Endothelial cell of umbilical vein (primary cell): ENCODE measurements around the gene RPL37A. TPM values are rescaled to one million over a fixed set of nuclear protein-coding genes. Genes with fewer than 3 reads are reported as not detected.

Experiments used
- BruUV-seq: library from RNA; stranded (reverse); fragments of 400-500 nt; replicated peaks from 2 replicates; lab custom pipeline; 2021; lab: Mats Ljungman, UMichigan
- CTCF ChIA-PET: fragments of 300-600, 350-600 bp; sonication (Branson Sonifier 250); formaldehyde crosslinking; loops from one replicate; lab custom pipeline; 2021; ENCODE audit warnings: antibody characterized with exemption, inconsistent platforms; lab: Charles Lee
- POLR2A ChIA-PET: fragments of 300-600, 350-600 bp; sonication (Branson Sonifier 250); formaldehyde crosslinking; loops from one replicate; lab custom pipeline; 2021; ENCODE audit warnings: antibody characterized with exemption, inconsistent platforms; lab: Charles Lee
- DNase-seq: peaks from one replicate; pipeline ENCODE4 v3.0.0-alpha.2; 2011; ENCODE audit warnings: low read depth, low spot score
- FAIRE-seq: peaks from 2 replicates; lab custom pipeline; 2011; peaks lifted over from hg19 to GRCh38; lab: Jason Lieb, UNC
- H2AFZ ChIP-seq: 2 replicates; pipeline ENCODE4 v1.6.0; 2012; ENCODE audit warnings: low read depth, low read length, control low read depth, inconsistent platforms
- H3K27ac ChIP-seq: 2 replicates; pipeline ENCODE4 v1.5.1; 2011; ENCODE audit warnings: low read depth, mild to moderate bottlenecking, control low read depth, low read length, moderate library complexity; ENCODE audit not compliant: insufficient read depth
- H3K27me3 ChIP-seq, 2 experiments: 2 replicates each; pipeline versions ENCODE4 v1.6.0 to v1.6.1; 2011; ENCODE audit warnings: low read length in 2 of 2, mixed read lengths in 1 of 2; ENCODE audit not compliant: control insufficient read depth in 2 of 2, insufficient read depth in 2 of 2
- H3K36me3 ChIP-seq, 2 experiments: 2 replicates in 1 of 2; 3 replicates in 1 of 2; pipeline ENCODE4 v1.5.1; 2011; ENCODE audit warnings: low read length in 2 of 2, mild to moderate bottlenecking in 1 of 2, moderate library complexity in 1 of 2; ENCODE audit not compliant: control insufficient read depth in 2 of 2, insufficient read depth in 2 of 2; ENCODE audit errors: extremely low read depth in 1 of 2
- H3K4me1 ChIP-seq: 3 replicates; pipeline ENCODE4 v1.5.1; 2011; ENCODE audit warnings: mild to moderate bottlenecking, low read length; ENCODE audit not compliant: control insufficient read depth, insufficient read depth; ENCODE audit errors: extremely low read depth
- H3K4me2 ChIP-seq: 2 replicates; pipeline ENCODE4 v1.6.1; 2011; ENCODE audit warnings: low read length, control low read depth, mixed read lengths; ENCODE audit not compliant: insufficient read depth
- H3K4me3 ChIP-seq, 3 experiments: fragments of 200-600 bp in 1 of 3; sonication (generic), shearing (Covaris generic) in 1 of 3; replicated peaks in 1 of 3; 2 replicates each; pipeline ENCODE4 v1.5.1; 2011 to 2016; ENCODE audit warnings: control low read depth in 3 of 3, low read length in 3 of 3, mild to moderate bottlenecking in 2 of 3, inconsistent platforms in 1 of 3, low read depth in 1 of 3, moderate library complexity in 1 of 3; ENCODE audit not compliant: insufficient read depth in 1 of 3
- H3K79me2 ChIP-seq: 2 replicates; pipeline ENCODE4 v1.6.0; 2012; ENCODE audit warnings: low read length, inconsistent platforms; ENCODE audit not compliant: control insufficient read depth, insufficient read depth
- H3K9ac ChIP-seq: replicated peaks from 2 replicates; pipeline ENCODE3; 2011; ENCODE audit warnings: low read length, control low read depth; ENCODE audit not compliant: insufficient read depth; ENCODE audit errors: extremely low read depth
- H3K9me1 ChIP-seq: replicated peaks from 3 replicates; pipeline ENCODE4 v1.6.0; 2011; ENCODE audit warnings: mild to moderate bottlenecking, low read length; ENCODE audit not compliant: control insufficient read depth, insufficient read depth; ENCODE audit errors: extremely low read depth
- H3K9me3 ChIP-seq: replicated peaks from 2 replicates; pipeline ENCODE4 v1.5.1; 2012; ENCODE audit warnings: low read length, inconsistent platforms; ENCODE audit not compliant: control insufficient read depth, insufficient read depth
- H4K20me1 ChIP-seq: replicated peaks from 2 replicates; pipeline ENCODE3; 2011; ENCODE audit warnings: mild to moderate bottlenecking, low read length; ENCODE audit not compliant: control insufficient read depth, insufficient read depth; ENCODE audit errors: extremely low read depth
- CTCF ChIP-seq, 2 donors: IDR thresholded peaks; 1 replicate in 1 of 2; 2 replicates in 1 of 2; pipeline ENCODE4 v1.5.1; 2011; ENCODE audit warnings: low read length in 2 of 2, mild to moderate bottlenecking in 2 of 2, moderate library complexity in 2 of 2, control low read depth in 1 of 2, inconsistent platforms in 1 of 2, low read depth in 1 of 2; ENCODE audit not compliant: insufficient read depth in 1 of 2; ENCODE audit errors: extremely low read depth in 1 of 2
- EZH2 ChIP-seq: IDR thresholded peaks from 2 replicates; pipeline ENCODE4 v1.6.1; 2012; ENCODE audit warnings: borderline replicate concordance, low read depth, mild to moderate bottlenecking, moderate library complexity, low read length, inconsistent platforms; ENCODE audit not compliant: severe bottlenecking
- JUN ChIP-seq: IDR thresholded peaks from 2 replicates; pipeline ENCODE4 v1.6.1; 2011; ENCODE audit warnings: borderline replicate concordance, low read depth; ENCODE audit not compliant: insufficient read length, insufficient read depth
- MYC ChIP-seq: IDR thresholded peaks from one replicate; pipeline ENCODE4 v1.6.1; 2011; ENCODE audit warnings: mild to moderate bottlenecking, low read depth, low read length
- POLR2A ChIP-seq: IDR thresholded peaks from 2 replicates; pipeline ENCODE4 v1.6.1; 2012; ENCODE audit warnings: low read depth, mild to moderate bottlenecking, control low read depth, low read length
- POLR2AphosphoS5 ChIP-seq: IDR thresholded peaks from 2 replicates; pipeline ENCODE4 v1.6.1; 2012; ENCODE audit warnings: low read depth, mild to moderate bottlenecking, control low read depth, low read length, moderate library complexity; ENCODE audit not compliant: insufficient read depth
- dilution Hi-C: fragments of 300-500 bp; cut with MboI; formaldehyde crosslinking; loops from one replicate; pipeline ENCODE4 v1.15.0; 2019; ENCODE audit warnings: low sequenced_read_pairs; ENCODE audit not compliant: extremely low pct_ligation_motif_present
- intact Hi-C: fragments of 100-400 bp; cut with micrococcal nuclease; formaldehyde crosslinking; loops from one replicate; pipeline ENCODE4 v1.10.0; 2022
- polyA plus RNA-seq, 4 experiments: library from polyadenylated mRNA; depleted of rRNA in 3 of 4; stranded (reverse) in 3 of 4; unstranded in 1 of 4; fragments of >200 nt; gene quantifications; 2 replicates each; pipeline versions ENCODE4 v1.2.1 to v1.2.3, GENCODE V29; 2011 to 2012; ENCODE audit warnings: missing spikeins in 1 of 4
- total RNA-seq: library from RNA; stranded (reverse); gene quantifications from 2 replicates; pipeline ENCODE4 v1.2.3, GENCODE V29; 2021
- TF ChIP-seq, protein P1 (sequence below): IDR thresholded peaks from 2 replicates; pipeline ENCODE4 v1.6.1; 2011; ENCODE audit not compliant: insufficient read depth, insufficient read length

RPL37A gene
- total and polyA plus RNA-seq, 2 donors (not counting 3 experiments of a cell fraction or from before 2014, with no cell fraction given), result 1,889 to 2,628 TPM

GRCh38 chr2:216503159-216503629, 4.5 kb downstream of the RPL37A start:
- Histone ChIP-seq H3K9me1 (no peaks in the 10 kb centered on the region), H4K20me1 (no peaks in the 10 kb centered on the region), H3K27ac (no peak overlapping the region), H2AFZ (no peak overlapping the region), H3K36me3 (peaks cover 36 to 37% of the 10 kb centered on the region in 2 experiments), H3K9ac (no peak overlapping the region), H3K4me3 (no peak overlapping the region), H3K4me1 (peaks cover 18% of the 10 kb centered on the region), H3K9me3 (no peaks in the 10 kb centered on the region), H3K27me3 (no peaks in the 10 kb centered on the region), H3K4me2 (no peak overlapping the region), H3K79me2 (peaks cover 52% of the 10 kb centered on the region)
- DNase-seq (no peak), FAIRE-seq (no peak)
- intact Hi-C loops (no loop called here), dilution Hi-C loops (no loop called here)
- TF ChIP-seq EZH2 (no peak), POLR2AphosphoS5 (peak; percentile 23), POLR2A (peak; percentile 28)
- ChIA-PET POLR2A (no interaction called here), CTCF (interaction anchor here (0.8 kb wide), 1 partner anchor 25 kb away, joined by 4 read pairs; no protein-coding TSS in a partner anchor)
- no TSS peak for BruUV-seq

GRCh38 chr2:216503697-216504375, 5.2 kb downstream of the RPL37A start:
- Histone ChIP-seq H4K20me1 (no peaks in the 10 kb centered on the region), H3K27me3 (no peaks in the 10 kb centered on the region), H3K9ac (no peak overlapping the region), H2AFZ (no peak overlapping the region), H3K9me3 (no peaks in the 10 kb centered on the region), H3K4me1 (peaks cover 17% of the 10 kb centered on the region), H3K4me3 (no peak overlapping the region), H3K79me2 (peaks cover 51% of the 10 kb centered on the region), H3K36me3 (peaks cover 36 to 37% of the 10 kb centered on the region in 2 experiments), H3K4me2 (no peak overlapping the region), H3K27ac (no peak overlapping the region), H3K9me1 (no peaks in the 10 kb centered on the region)
- CTCF ChIA-PET, result interaction anchor here (0.8 to 1.2 kb wide), 2 partner anchors 15 to 25 kb away, joined by 3 to 4 read pairs; no protein-coding TSS in a partner anchor
- BruUV-seq, result no TSS peak
- TF ChIP-seq CTCF (IDR thresholded peaks at IDR 0.05; ENCODE audit: extremely low read depth in 1 of 2, insufficient read depth in 1 of 2, low read depth in 1 of 2, low read length in 2 of 2) (no peak), JUN (no peak), MYC (no peak), POLR2A (no peak), POLR2AphosphoS5 (no peak), EZH2 (no peak)
- TF ChIP-seq, protein P1, sequence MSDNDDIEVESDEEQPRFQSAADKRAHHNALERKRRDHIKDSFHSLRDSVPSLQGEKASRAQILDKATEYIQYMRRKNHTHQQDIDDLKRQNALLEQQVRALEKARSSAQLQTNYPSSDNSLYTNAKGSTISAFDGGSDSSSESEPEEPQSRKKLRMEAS, result no peak
- FAIRE-seq (no peak), DNase-seq (no peak)
- POLR2A ChIA-PET, result interaction anchor here (1.0 kb wide), 1 partner anchor 11 kb away, joined by 4 read pairs; no protein-coding TSS in a partner anchor
- intact Hi-C loops (no loop called here), dilution Hi-C loops (no loop called here)
